Right lobe of liver (tissue), 6 donors: ENCODE results near the gene PLBD2. TPM values are rescaled to one million over a fixed set of nuclear protein-coding genes. Genes with fewer than 3 reads are reported as not detected.

ENCODE experiments used
- ATAC-seq, 4 donors: fragments of 200-7000 bp; cut with Tn5 transposase; one replicate each; pipeline ENCODE4 v1.9.1; 2020; ENCODE audit warnings: mild to moderate bottlenecking in 4 of 4, moderate library complexity in 4 of 4
- DNase-seq, 3 donors: peaks; one replicate each; pipeline ENCODE4 v3.0.0-alpha.2; 2020
- H3K27ac ChIP-seq, 3 donors: fragments of 200-600 bp; one replicate each; pipeline ENCODE4 v1.8.0; 2022
- H3K27me3 ChIP-seq, 2 donors: fragments of 200-600 bp; one replicate each; pipeline ENCODE4 v1.8.0; 2022
- H3K36me3 ChIP-seq, 4 donors: fragments of 200-600 bp; sonication (generic) in 1 of 4; one replicate each; pipeline versions ENCODE4 v1.5.1 to v1.8.0; 2017 to 2022; ENCODE audit warnings: control low read depth in 1 of 4
- H3K4me1 ChIP-seq, 4 donors: fragments of 200-600 bp; sonication (generic) in 1 of 4; one replicate each; pipeline versions ENCODE4 v1.5.1 to v1.8.0; 2017 to 2022; ENCODE audit warnings: control low read depth in 1 of 4
- H3K4me3 ChIP-seq, 3 donors: fragments of 200-600 bp; one replicate each; pipeline ENCODE4 v1.8.0; 2022
- H3K9me3 ChIP-seq, 4 donors: fragments of 200-600 bp; sonication (generic) in 1 of 4; one replicate each; pipeline versions ENCODE4 v1.5.1 to v1.8.0; 2017 to 2022; ENCODE audit warnings: control low read depth in 1 of 4
- CTCF ChIP-seq, 4 donors: fragments of 200-600 bp in 3 of 4; fragments of 450-650 bp in 1 of 4; IDR thresholded peaks; one replicate each; pipeline versions ENCODE4 v1.5.1 to v1.8.0; 2016 to 2022; ENCODE audit warnings: antibody characterized with exemption in 4 of 4, mild to moderate bottlenecking in 2 of 4
- POLR2A ChIP-seq: fragments of 450-650 bp; IDR thresholded peaks from one replicate; pipeline ENCODE4 v1.6.1; 2017; ENCODE audit warnings: antibody characterized with exemption, mild to moderate bottlenecking
- WGBS: methylation state at CpG from one replicate; pipeline ENCODE4 v1.1.6; 2018; ENCODE audit warnings: low coverage, low lambda C conversion rate; ENCODE audit not compliant: insufficient coverage; ENCODE audit errors: missing lambda C conversion rate; 5-methylcytosine and 5-hydroxymethylcytosine counted together
- intact Hi-C, 2 donors: fragments of 100-400 bp; cut with DNase I; formaldehyde crosslinking; loops; one replicate each; pipeline versions ENCODE4 v1.11.2 to v1.14.1; 2022
- total RNA-seq, 6 experiments: library from RNA; depleted of rRNA in 2 of 6; stranded (reverse); fragments of >200 nt in 2 of 6; fragmentation: NEBNext Ultra II Directional in 3 of 6; extraction: Animal tissue kit (Norgen Biotek cat#: 25700) in 3 of 6; gene quantifications; one replicate each; pipeline versions ENCODE4 v1.1.0 to v1.2.4, GENCODE V29; 2016 to 2023
- donor health status: DM: no; HTN: yes; CAD: no.
- donor health status: DM: no; HTN: no; CAD: no.
- donor health status: DM: no; HTN: no; CAD: no.
- donor health status: DM: no; HTN: yes; CAD: no.
- donor health status: DM: no; HTN: yes; CAD: no.

The PLBD2 gene
- total RNA-seq, 6 experiments from 2014 or later = 18.4 to 34.1 (median 28.8) TPM

DNA sequence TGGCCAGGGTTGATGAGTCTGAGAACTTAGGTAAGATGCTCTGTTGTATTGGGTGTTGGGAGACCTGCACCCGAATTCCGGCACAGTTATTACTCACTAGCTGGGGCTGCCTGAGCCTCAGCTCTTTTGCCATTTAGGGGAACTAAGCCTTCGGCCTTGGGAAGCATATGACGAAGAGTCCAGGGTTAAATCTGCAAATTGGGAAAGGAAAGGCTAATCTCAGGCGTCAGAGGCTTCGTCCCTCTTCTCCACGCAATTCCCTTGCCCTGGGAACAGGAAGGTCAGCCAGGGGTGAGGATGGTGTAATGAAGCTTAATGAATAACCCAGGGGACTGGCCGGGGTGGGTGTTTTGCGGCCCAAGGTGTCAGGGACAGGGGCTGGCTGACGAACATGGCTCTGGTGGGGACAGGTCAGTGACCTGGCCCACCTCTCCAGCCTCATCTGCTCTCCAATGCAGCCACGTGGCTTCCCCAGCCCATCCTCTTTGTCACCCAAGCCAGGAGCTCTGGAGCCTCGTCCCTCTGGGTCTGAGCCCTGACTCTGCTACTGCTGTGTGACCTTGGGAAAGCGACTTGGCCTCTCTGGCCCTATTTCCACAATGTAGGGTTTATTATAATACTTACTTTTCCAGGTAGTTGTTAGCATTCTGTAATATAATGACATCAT lies 60.0 kb downstream of the PLBD2 start:
- Histone ChIP-seq H3K27me3 (no peaks in the 10 kb centered on the region), H3K4me1 (peaks cover 0 to 56% (median 22%) of the 10 kb centered on the region in 4 donors), H3K36me3 (no peaks in the 10 kb centered on the region), H3K9me3 (no peaks in the 10 kb centered on the region), H3K27ac (peak overlapping the region; percentile 91 to 99 (median 95)), H3K4me3 (no peak overlapping the region)
- peak; percentile 63 to 85 (median 75) for ATAC-seq
- 11% methylated on average over 10 of the region's 13 CpGs for WGBS
- intact Hi-C loops = no loop called here
- DNase-seq = peak; percentile 89 to 97 (median 96)
- TF ChIP-seq POLR2A = peak; percentile 69
- TF ChIP-seq CTCF (IDR thresholded peaks at IDR 0.05) = no peak

GRCh38 chr12:113420996-113421595 lies 62.7 kb downstream of the PLBD2 start:
- intact Hi-C loops = no loop called here
- Histone ChIP-seq H3K27me3 (no peaks in the 10 kb centered on the region), H3K9me3 (no peaks in the 10 kb centered on the region), H3K4me3 (no peak overlapping the region), H3K4me1 (peaks cover 0 to 37% (median 15%) of the 10 kb centered on the region in 4 donors), H3K27ac (peak overlapping the region; percentile 97 to 99 (median 98)), H3K36me3 (no peaks in the 10 kb centered on the region)
- no peak for TF ChIP-seq POLR2A
- TF ChIP-seq CTCF (IDR thresholded peaks at IDR 0.05) = no peak
- DNase-seq = peak; percentile 62 to 81 (median 79)
- ATAC-seq = peak; percentile 6 to 15 (median 10)
- 6% methylated on average over 1 of the region's 2 CpGs for WGBS

GRCh38 chr12:113422030-113422885 lies 63.9 kb downstream of the PLBD2 start, which contains the start of gene SDSL:
Gene SDSL, plus strand, starts transcription at chr12:113422380. Its CDS starts 5,603 bp downstream, at chr12:113427983.
- Histone ChIP-seq H3K27ac (peak within 1 kb of the TSS; percentile 97 to 99 (median 98)), H3K4me1 (peaks cover 0 to 36% (median 14%) of the 10 kb centered on the region in 4 donors), H3K27me3 (no peaks in the 10 kb centered on the region), H3K9me3 (no peaks in the 10 kb centered on the region), H3K4me3 (peak within 1 kb of the TSS; percentile 64 to 68 (median 65)), H3K36me3 (no peaks in the 10 kb centered on the region)
- intact Hi-C loops = no loop called here
- TF ChIP-seq CTCF (IDR thresholded peaks at IDR 0.05) (no peak), POLR2A (peak; percentile 93)
- WGBS = 4% methylated on average over 10 of the region's 13 CpGs
- ATAC-seq (peak; percentile 61 to 65 (median 63)), DNase-seq (peak; percentile 83 to 88 (median 85))

GRCh38 chr12:113422886-113423669 lies 64.7 kb downstream of the PLBD2 start:
- Histone ChIP-seq H3K4me3 (peak overlapping the region; percentile 64 to 68 (median 65)), H3K27ac (peak overlapping the region; percentile 97 to 99 (median 98)), H3K27me3 (no peaks in the 10 kb centered on the region), H3K9me3 (no peaks in the 10 kb centered on the region), H3K4me1 (peaks cover 0 to 36% (median 12%) of the 10 kb centered on the region in 4 donors), H3K36me3 (no peaks in the 10 kb centered on the region)
- DNase-seq (no peak), ATAC-seq (no peak)
- peak; percentile 21 for TF ChIP-seq POLR2A
- no peak for TF ChIP-seq CTCF (IDR thresholded peaks at IDR 0.05)
- intact Hi-C loops = no loop called here
- WGBS = 45% methylated on average over 5 of the region's 6 CpGs
